ENCODE data around the gene CMSS1. TPM values are rescaled to one million over a fixed set of nuclear protein-coding genes. Genes with fewer than 3 reads are reported as not detected.

CMSS1 gene
- total RNA-seq = 22.0 and 22.8 TPM in 2 replicates
- total RNA-seq (2013) = 25.2 TPM
- polyA plus RNA-seq = 7.3 and 10.1 TPM in 2 replicates
- 2.2 and 4.1 TPM in 2 replicates for polyA minus RNA-seq

GRCh38 chr3:99817437-99818240 lies at the start of gene CMSS1:
Gene CMSS1 (plus strand): TSS chr3:99817862.
- ChIA-PET CTCF (interaction anchor here (0.9 to 1.9 kb wide), 10 partner anchors 9 to 774 kb away, joined by 3 to 16 read pairs (median 4); partner anchors contain the start of genes LNP1, NIT2, TBC1D23 and TOMM70), POLR2A (interaction anchor here (1.4 kb wide), 1 partner anchor 443 kb away, joined by 8 read pairs; the partner anchor contains the start of gene TBC1D23)
- Histone ChIP-seq H2AFZ (ENCODE audit: insufficient read depth, low read depth, low read length, poor library complexity, severe bottlenecking) (peak within 1 kb of the TSS; percentile 72), H3K9ac (ENCODE audit: low read length) (peak within 1 kb of the TSS; percentile 85), H3K4me1 (ENCODE audit: control insufficient read depth in 2 of 2, insufficient read depth in 2 of 2, low read length in 2 of 2) (peaks cover 16 to 17% of the 10 kb centered on the region in 2 donors), H3K27me3 (replicated peaks in 1 of 4; ENCODE audit: control extremely low read depth in 1 of 4, control insufficient read depth in 3 of 4, insufficient read depth in 4 of 4, low read length in 3 of 4) (no peaks in the 10 kb centered on the region), H3K9me3 (ENCODE audit: control extremely low read depth in 1 of 3, control insufficient read depth in 2 of 3, insufficient read depth in 1 of 3, low read length in 2 of 3) (no peaks in the 10 kb centered on the region), H3K27ac (ENCODE audit: low read length in 2 of 2) (peak within 1 kb of the TSS; percentile 85 to 91), H3K4me3 (ENCODE audit: control extremely low read depth in 1 of 5, extremely low read depth in 1 of 5, insufficient read depth in 1 of 5, low read depth in 2 of 5, low read length in 4 of 5) (peak within 1 kb of the TSS; percentile 71 to 99 (median 89)), H3K79me2 (ENCODE audit: control insufficient read depth, insufficient read depth, low read length) (peaks cover 29% of the 10 kb centered on the region), H3K4me2 (replicated peaks; ENCODE audit: low read depth, low read length, poor library complexity, severe bottlenecking) (peak within 1 kb of the TSS; percentile 70), H3K36me3 (replicated peaks in 1 of 2; ENCODE audit: control extremely low read depth in 1 of 2, control insufficient read depth in 1 of 2, extremely low read depth in 1 of 2, insufficient read depth in 2 of 2, low read length in 1 of 2) (no peaks in the 10 kb centered on the region), H4K20me1 (ENCODE audit: control insufficient read depth, insufficient read depth, low read length, poor library complexity, severe bottlenecking) (no peaks in the 10 kb centered on the region)
- H3K27ac Mint-ChIP-seq = peak within 1 kb of the TSS; percentile 100
- H3K4me3 Mint-ChIP-seq = peak within 1 kb of the TSS; percentile 99
- DNase-seq (peak; percentile 98), ATAC-seq (ENCODE audit: low read depth) (peak; percentile 91)
- intact Hi-C loops (cut with micrococcal nuclease) = loop anchor here (1.0 to 10.0 kb wide), 9 partner anchors 13 to 1755 kb away; partner anchors contain the start of genes CLDND1, CPOX, LNP1 and NIT2
- under 1% methylated on average over 56 of the region's 60 CpGs for WGBS (ENCODE audit: insufficient coverage)
- peaks cover 39% of the 10 kb centered on the region for H3K4me1 Mint-ChIP-seq
- TF ChIP-seq CTCF (IDR thresholded peaks at IDR 0.05) (no peak), EZH2 (IDR thresholded peaks at IDR 0.05; ENCODE audit: borderline replicate concordance, insufficient read depth, low read depth, low read length, poor library complexity, severe bottlenecking) (no peak)
- H3K9me3 Mint-ChIP-seq (ENCODE audit: insufficient read depth) = no peaks in the 10 kb centered on the region
- H3K27me3 Mint-ChIP-seq = no peaks in the 10 kb centered on the region

- peaks cover 4% of the 10 kb centered on the region for H3K27me3 Mint-ChIP-seq
- H3K9me3 Mint-ChIP-seq (ENCODE audit: insufficient read depth) = no peaks in the 10 kb centered on the region
- H3K9ac ChIP-seq (ENCODE audit: low read length) = no peak overlapping the region
- no peak overlapping the region for H3K4me3 ChIP-seq (ENCODE audit: control extremely low read depth in 1 of 5, extremely low read depth in 1 of 5, insufficient read depth in 1 of 5, low read depth in 2 of 5, low read length in 4 of 5)
- no peaks in the 10 kb centered on the region for H3K36me3 ChIP-seq (replicated peaks in 1 of 2; ENCODE audit: control extremely low read depth in 1 of 2, control insufficient read depth in 1 of 2, extremely low read depth in 1 of 2, insufficient read depth in 2 of 2, low read length in 1 of 2)
- no peak overlapping the region for H3K27ac Mint-ChIP-seq
- no peak for DNase-seq
- no peak overlapping the region for H2AFZ ChIP-seq (ENCODE audit: insufficient read depth, low read depth, low read length, poor library complexity, severe bottlenecking)
- H3K4me3 Mint-ChIP-seq = no peak overlapping the region
- ChIA-PET POLR2A (no interaction called here), CTCF (interaction anchor here (1.4 kb wide), 1 partner anchor 15 kb away, joined by 6 read pairs; no protein-coding TSS in a partner anchor)
- H3K79me2 ChIP-seq (ENCODE audit: control insufficient read depth, insufficient read depth, low read length) = no peaks in the 10 kb centered on the region
- TF ChIP-seq CTCF (IDR thresholded peaks at IDR 0.05) (no peak), EZH2 (IDR thresholded peaks at IDR 0.05; ENCODE audit: borderline replicate concordance, insufficient read depth, low read depth, low read length, poor library complexity, severe bottlenecking) (no peak)
- no peaks in the 10 kb centered on the region for H3K27me3 ChIP-seq (replicated peaks in 1 of 4; ENCODE audit: control extremely low read depth in 1 of 4, control insufficient read depth in 3 of 4, insufficient read depth in 4 of 4, low read length in 3 of 4)
- H3K9me3 ChIP-seq (ENCODE audit: control extremely low read depth in 1 of 3, control insufficient read depth in 2 of 3, insufficient read depth in 1 of 3, low read length in 2 of 3) = no peaks in the 10 kb centered on the region
- no peak overlapping the region for H3K27ac ChIP-seq (ENCODE audit: low read length in 2 of 2)
- no peaks in the 10 kb centered on the region for H3K4me1 Mint-ChIP-seq
- no peak for ATAC-seq (ENCODE audit: low read depth)
- no peak overlapping the region for H3K4me2 ChIP-seq (replicated peaks; ENCODE audit: low read depth, low read length, poor library complexity, severe bottlenecking)
- intact Hi-C loops (cut with micrococcal nuclease) = no loop called here
- H4K20me1 ChIP-seq (ENCODE audit: control insufficient read depth, insufficient read depth, low read length, poor library complexity, severe bottlenecking) = no peaks in the 10 kb centered on the region
- H3K4me1 ChIP-seq (ENCODE audit: control insufficient read depth in 2 of 2, insufficient read depth in 2 of 2, low read length in 2 of 2) = no peaks in the 10 kb centered on the region
- no CpG with 5 or more reads among the region's 1 CpG for WGBS (ENCODE audit: insufficient coverage)
Observed at GRCh38 chr3:99768126-99768525, 49.5 kb upstream of the CMSS1 start.

Measured in B cell (primary cell).